ENCODE results near the gene PPFIBP1.
"Not testable (repeated sequence)": the region's sequence is repeated elsewhere in the genome, so short reads cannot be mapped to it uniquely, and the experiment has no call there.

The PPFIBP1 gene

GRCh38 chr12:27623645-27624044 lies 99.6 kb downstream of the PPFIBP1 start:
- Histone ChIP-seq H3K4me3 (replicated peaks; ENCODE audit: low read depth, low read length) (no peak overlapping the region), H3K36me3 (ENCODE audit: control insufficient read depth, insufficient read depth, low read length) (no peaks in the 10 kb centered on the region), H3K27me3 (replicated peaks; ENCODE audit: control insufficient read depth, insufficient read depth, low read length) (no peaks in the 10 kb centered on the region)
- no peak for DNase-seq (ENCODE audit: extremely low read depth, insufficient read length)
- TF ChIP-seq CTCF (IDR thresholded peaks at IDR 0.05; ENCODE audit: insufficient read depth, low read length, poor library complexity, severe bottlenecking) = no peak

- Histone ChIP-seq H3K36me3 (ENCODE audit: control insufficient read depth, insufficient read depth, low read length) (no peaks in the 10 kb centered on the region), H3K4me3 (replicated peaks; ENCODE audit: low read depth, low read length) (no peak overlapping the region), H3K27me3 (replicated peaks; ENCODE audit: control insufficient read depth, insufficient read depth, low read length) (no peaks in the 10 kb centered on the region)
- no peak for DNase-seq (ENCODE audit: extremely low read depth, insufficient read length)
- TF ChIP-seq CTCF (IDR thresholded peaks at IDR 0.05; ENCODE audit: insufficient read depth, low read length, poor library complexity, severe bottlenecking) = no peak
These were observed 100.6 kb downstream of the PPFIBP1 start for GRCh38 chr12:27624586-27624985.

GRCh38 chr12:27627123-27627852 lies 103.3 kb downstream of the PPFIBP1 start:
- H3K36me3 ChIP-seq (ENCODE audit: control insufficient read depth, insufficient read depth, low read length) = no peaks in the 10 kb centered on the region
- H3K4me3 ChIP-seq (replicated peaks; ENCODE audit: low read depth, low read length) = no peak overlapping the region
- no peaks in the 10 kb centered on the region for H3K27me3 ChIP-seq (replicated peaks; ENCODE audit: control insufficient read depth, insufficient read depth, low read length)
- TF ChIP-seq CTCF (IDR thresholded peaks at IDR 0.05; ENCODE audit: insufficient read depth, low read length, poor library complexity, severe bottlenecking) = no peak
- no peak for DNase-seq (ENCODE audit: extremely low read depth, insufficient read length)

- H3K27me3 ChIP-seq (replicated peaks; ENCODE audit: control insufficient read depth, insufficient read depth, low read length); H3K4me3 ChIP-seq (replicated peaks; ENCODE audit: low read depth, low read length); H3K36me3 ChIP-seq (ENCODE audit: control insufficient read depth, insufficient read depth, low read length); DNase-seq (ENCODE audit: extremely low read depth, insufficient read length): not testable (repeated sequence)
These were observed 104.0 kb downstream of the PPFIBP1 start for GRCh38 chr12:27627853-27628469.

GRCh38 chr12:27630219-27630618 lies 106.2 kb downstream of the PPFIBP1 start:
- H3K4me3 ChIP-seq (replicated peaks; ENCODE audit: low read depth, low read length); H3K36me3 ChIP-seq (ENCODE audit: control insufficient read depth, insufficient read depth, low read length); H3K27me3 ChIP-seq (replicated peaks; ENCODE audit: control insufficient read depth, insufficient read depth, low read length); DNase-seq (ENCODE audit: extremely low read depth, insufficient read length): not testable (repeated sequence)

- Histone ChIP-seq H3K27me3 (replicated peaks; ENCODE audit: control insufficient read depth, insufficient read depth, low read length) (no peaks in the 10 kb centered on the region), H3K36me3 (ENCODE audit: control insufficient read depth, insufficient read depth, low read length) (no peaks in the 10 kb centered on the region), H3K4me3 (replicated peaks; ENCODE audit: low read depth, low read length) (no peak overlapping the region)
- no peak for TF ChIP-seq CTCF (IDR thresholded peaks at IDR 0.05; ENCODE audit: insufficient read depth, low read length, poor library complexity, severe bottlenecking)
- DNase-seq (ENCODE audit: extremely low read depth, insufficient read length) = no peak
These were observed 107.4 kb downstream of the PPFIBP1 start for GRCh38 chr12:27631365-27631764.

Data from GM06990 (cell line).